HepG2 (cell line): ENCODE results near the gene LYRM4. TPM values are rescaled to one million over a fixed set of nuclear protein-coding genes. Genes with fewer than 3 reads are reported as not detected.
A peak's percentile ranks its signal among the peaks of the same experiment; 100 is the strongest.

Source experiments
- CCDC6 ChIP-seq: sonication (generic); formaldehyde crosslinking; IDR thresholded peaks from 2 replicates; pipeline ENCODE4 v1.8.1; 2022; ENCODE audit warnings: mild to moderate bottlenecking, missing genetic modification reagents, moderate library complexity
- FOXC1 ChIP-seq: sonication (generic); formaldehyde crosslinking; IDR thresholded peaks from 2 replicates; pipeline ENCODE4 v1.8.0; 2022; ENCODE audit warnings: mild to moderate bottlenecking, missing genetic modification reagents, borderline replicate concordance
- HMGA1 ChIP-seq: sonication (generic); formaldehyde crosslinking; conservative IDR thresholded peaks from 2 replicates; pipeline ENCODE4 v1.4.0; 2020; ENCODE audit warnings: missing genetic modification reagents
- KDM5B ChIP-seq: sonication (generic); formaldehyde crosslinking; IDR thresholded peaks from 2 replicates; pipeline ENCODE4 v1.4.0; 2020; ENCODE audit warnings: missing genetic modification reagents, mild to moderate bottlenecking, borderline replicate concordance
- MBD4 ChIP-seq: IDR thresholded peaks from 2 replicates; pipeline ENCODE4 v1.6.1; 2012; ENCODE audit warnings: low read length, inconsistent platforms, borderline replicate concordance
- MZF1 ChIP-seq: sonication (generic); formaldehyde crosslinking; IDR thresholded peaks from 2 replicates; pipeline ENCODE4 v1.8.1; 2023; ENCODE audit warnings: mild to moderate bottlenecking, missing genetic modification reagents, borderline replicate concordance
- PCBP2 ChIP-seq: fragments of 200-400 bp; formaldehyde crosslinking; optimal IDR thresholded peaks from 2 replicates; pipeline ENCODE3; 2018; ENCODE audit warnings: low read length, low read depth; ENCODE audit not compliant: poor library complexity, severe bottlenecking
- PTBP1 ChIP-seq: fragments of 200-400 bp; formaldehyde crosslinking; IDR thresholded peaks from 2 replicates; pipeline ENCODE4 v1.6.1; 2018; ENCODE audit warnings: low read length, low read depth; ENCODE audit not compliant: poor library complexity, severe bottlenecking
- REXO4 ChIP-seq: sonication (generic); formaldehyde crosslinking; IDR thresholded peaks from 2 replicates; pipeline ENCODE4 v1.8.0; 2022; ENCODE audit warnings: missing genetic modification reagents, mild to moderate bottlenecking, borderline replicate concordance
- RNF2 ChIP-seq: fragments of 450-650 bp; conservative IDR thresholded peaks from 2 replicates; pipeline ENCODE4 v1.6.1; 2016; ENCODE audit warnings: low read depth
- YEATS2 ChIP-seq: sonication (generic); formaldehyde crosslinking; IDR thresholded peaks from 2 replicates; pipeline ENCODE4 v1.4.0; 2020; ENCODE audit warnings: missing genetic modification reagents, borderline replicate concordance
- ZBTB7B ChIP-seq: sonication (generic); formaldehyde crosslinking; IDR thresholded peaks from 2 replicates; pipeline ENCODE4 v1.4.0; 2020; ENCODE audit warnings: missing genetic modification reagents
- ZFP36L1 ChIP-seq: sonication (generic); formaldehyde crosslinking; IDR thresholded peaks from 2 replicates; pipeline ENCODE4 v1.8.0; 2022; ENCODE audit warnings: mild to moderate bottlenecking, missing genetic modification reagents, moderate library complexity
- ZKSCAN5 ChIP-seq: sonication (generic); formaldehyde crosslinking; IDR thresholded peaks from 2 replicates; pipeline ENCODE4 v1.5.1; 2020; ENCODE audit warnings: mild to moderate bottlenecking, missing genetic modification reagents
- ZNF331 ChIP-seq: sonication (generic); formaldehyde crosslinking; IDR thresholded peaks from 2 replicates; pipeline ENCODE4 v1.4.0; 2020; ENCODE audit warnings: missing genetic modification reagents
- ZNF343 ChIP-seq: sonication (generic); formaldehyde crosslinking; IDR thresholded peaks from 2 replicates; pipeline ENCODE4 v1.4.0; 2020; ENCODE audit warnings: mild to moderate bottlenecking, missing genetic modification reagents
- ZNF441 ChIP-seq: sonication (generic); formaldehyde crosslinking; IDR thresholded peaks from 2 replicates; pipeline ENCODE4 v1.7.0; 2021; ENCODE audit warnings: missing genetic modification reagents, borderline replicate concordance
- ZNF468 ChIP-seq: sonication (generic); formaldehyde crosslinking; IDR thresholded peaks from 2 replicates; pipeline ENCODE4 v1.8.0; 2022; ENCODE audit warnings: mild to moderate bottlenecking, moderate library complexity, missing genetic modification reagents
- ZNF773 ChIP-seq: sonication (generic); formaldehyde crosslinking; IDR thresholded peaks from 2 replicates; pipeline ENCODE4 v1.4.0; 2020; ENCODE audit warnings: missing genetic modification reagents, borderline replicate concordance
- polyA plus RNA-seq, 8 experiments: library from polyadenylated mRNA; depleted of rRNA in 3 of 8; stranded (reverse) in 7 of 8; unstranded in 1 of 8; fragments of >200 nt; fragmentation: Illumina TruSeq in 4 of 8; extraction: Trizol in 4 of 8; gene quantifications; 2 replicates each; pipeline versions ENCODE4 v1.2.1 to v1.2.3, GENCODE V29; 2011 to 2016; ENCODE audit warnings: low read depth in 4 of 8, missing spikeins in 1 of 8, mixed read lengths in 1 of 8; ENCODE audit not compliant: insufficient read depth in 1 of 8
- total RNA-seq, 5 experiments: library from RNA; depleted of rRNA; stranded (reverse); fragments of >200 nt; fragmentation: Illumina TruSeq; extraction: Trizol; gene quantifications; 2 replicates each; pipeline ENCODE4 v1.2.3, GENCODE V29; 2016; ENCODE audit warnings: low read depth in 1 of 5
- TF ChIP-seq, protein P1 (sequence below): sonication (generic); formaldehyde crosslinking; IDR thresholded peaks from 2 replicates; pipeline ENCODE4 v1.4.0; 2020; ENCODE audit warnings: mild to moderate bottlenecking, missing genetic modification reagents, borderline replicate concordance
- TF ChIP-seq, protein P2 (sequence below): sonication (generic); IDR thresholded peaks from 2 replicates; pipeline ENCODE4 v1.6.1; 2016; ENCODE audit warnings: low read depth, borderline replicate concordance
- TF ChIP-seq, protein P3 (sequence below), 2 experiments: sonication (generic) in 1 of 2; formaldehyde crosslinking in 1 of 2; IDR thresholded peaks; 2 replicates each; pipeline versions ENCODE4 v1.4.0 to v1.6.1; 2018 to 2020; ENCODE audit warnings: missing genetic modification reagents in 2 of 2, borderline replicate concordance in 1 of 2, low read depth in 1 of 2, mild to moderate bottlenecking in 1 of 2, missing biosample characterization in 1 of 2
- TF ChIP-seq, protein P4 (sequence below): sonication (generic); formaldehyde crosslinking; IDR thresholded peaks from 2 replicates; pipeline ENCODE4 v1.5.1; 2020; ENCODE audit warnings: missing genetic modification reagents, mild to moderate bottlenecking, borderline replicate concordance

The LYRM4 gene
- total and polyA plus RNA-seq, 2 of the 13 experiments (the other 11 are each of a cell fraction or from before 2014, with no cell fraction given), result 64.6 to 67.5 TPM

DNA sequence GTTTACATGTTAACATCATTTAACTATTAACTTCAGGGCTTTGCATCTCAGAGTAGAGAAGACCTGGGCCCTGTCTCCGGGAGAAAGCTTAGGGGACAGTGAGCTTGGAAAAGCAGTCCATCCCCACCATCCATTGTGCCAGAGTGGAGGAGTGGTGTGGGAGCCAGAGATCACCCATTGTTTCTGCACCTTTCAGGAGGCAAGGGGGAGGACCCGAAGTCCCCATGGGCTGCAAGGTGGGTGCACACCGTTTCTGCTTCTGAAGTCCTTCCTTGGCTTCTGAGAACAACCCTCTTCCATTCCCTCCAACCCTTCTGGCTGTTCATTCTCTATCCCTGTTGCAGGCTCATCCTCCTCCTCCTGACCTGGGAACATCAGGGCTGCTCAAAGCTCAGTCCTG, 179.6 kb downstream of the LYRM4 start (continued):
- TF ChIP-seq, protein P1, sequence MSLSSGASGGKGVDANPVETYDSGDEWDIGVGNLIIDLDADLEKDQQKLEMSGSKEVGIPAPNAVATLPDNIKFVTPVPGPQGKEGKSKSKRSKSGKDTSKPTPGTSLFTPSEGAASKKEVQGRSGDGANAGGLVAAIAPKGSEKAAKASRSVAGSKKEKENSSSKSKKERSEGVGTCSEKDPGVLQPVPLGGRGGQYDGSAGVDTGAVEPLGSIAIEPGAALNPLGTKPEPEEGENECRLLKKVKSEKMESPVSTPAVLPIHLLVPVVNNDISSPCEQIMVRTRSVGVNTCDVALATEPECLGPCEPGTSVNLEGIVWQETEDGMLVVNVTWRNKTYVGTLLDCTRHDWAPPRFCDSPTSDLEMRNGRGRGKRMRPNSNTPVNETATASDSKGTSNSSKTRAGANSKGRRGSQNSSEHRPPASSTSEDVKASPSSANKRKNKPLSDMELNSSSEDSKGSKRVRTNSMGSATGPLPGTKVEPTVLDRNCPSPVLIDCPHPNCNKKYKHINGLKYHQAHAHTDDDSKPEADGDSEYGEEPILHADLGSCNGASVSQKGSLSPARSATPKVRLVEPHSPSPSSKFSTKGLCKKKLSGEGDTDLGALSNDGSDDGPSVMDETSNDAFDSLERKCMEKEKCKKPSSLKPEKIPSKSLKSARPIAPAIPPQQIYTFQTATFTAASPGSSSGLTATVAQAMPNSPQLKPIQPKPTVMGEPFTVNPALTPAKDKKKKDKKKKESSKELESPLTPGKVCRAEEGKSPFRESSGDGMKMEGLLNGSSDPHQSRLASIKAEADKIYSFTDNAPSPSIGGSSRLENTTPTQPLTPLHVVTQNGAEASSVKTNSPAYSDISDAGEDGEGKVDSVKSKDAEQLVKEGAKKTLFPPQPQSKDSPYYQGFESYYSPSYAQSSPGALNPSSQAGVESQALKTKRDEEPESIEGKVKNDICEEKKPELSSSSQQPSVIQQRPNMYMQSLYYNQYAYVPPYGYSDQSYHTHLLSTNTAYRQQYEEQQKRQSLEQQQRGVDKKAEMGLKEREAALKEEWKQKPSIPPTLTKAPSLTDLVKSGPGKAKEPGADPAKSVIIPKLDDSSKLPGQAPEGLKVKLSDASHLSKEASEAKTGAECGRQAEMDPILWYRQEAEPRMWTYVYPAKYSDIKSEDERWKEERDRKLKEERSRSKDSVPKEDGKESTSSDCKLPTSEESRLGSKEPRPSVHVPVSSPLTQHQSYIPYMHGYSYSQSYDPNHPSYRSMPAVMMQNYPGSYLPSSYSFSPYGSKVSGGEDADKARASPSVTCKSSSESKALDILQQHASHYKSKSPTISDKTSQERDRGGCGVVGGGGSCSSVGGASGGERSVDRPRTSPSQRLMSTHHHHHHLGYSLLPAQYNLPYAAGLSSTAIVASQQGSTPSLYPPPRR (CRISPR knock-in tag), result 0 out of 2 replicates have a peak, but pooled peaks have one; percentile 11
- TF ChIP-seq, protein P2, sequence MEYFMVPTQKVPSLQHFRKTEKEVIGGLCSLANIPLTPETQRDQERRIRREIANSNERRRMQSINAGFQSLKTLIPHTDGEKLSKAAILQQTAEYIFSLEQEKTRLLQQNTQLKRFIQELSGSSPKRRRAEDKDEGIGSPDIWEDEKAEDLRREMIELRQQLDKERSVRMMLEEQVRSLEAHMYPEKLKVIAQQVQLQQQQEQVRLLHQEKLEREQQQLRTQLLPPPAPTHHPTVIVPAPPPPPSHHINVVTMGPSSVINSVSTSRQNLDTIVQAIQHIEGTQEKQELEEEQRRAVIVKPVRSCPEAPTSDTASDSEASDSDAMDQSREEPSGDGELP, result no peak
- no peak for TF ChIP-seq HMGA1 (CRISPR knock-in tag)
- TF ChIP-seq, protein P3, sequence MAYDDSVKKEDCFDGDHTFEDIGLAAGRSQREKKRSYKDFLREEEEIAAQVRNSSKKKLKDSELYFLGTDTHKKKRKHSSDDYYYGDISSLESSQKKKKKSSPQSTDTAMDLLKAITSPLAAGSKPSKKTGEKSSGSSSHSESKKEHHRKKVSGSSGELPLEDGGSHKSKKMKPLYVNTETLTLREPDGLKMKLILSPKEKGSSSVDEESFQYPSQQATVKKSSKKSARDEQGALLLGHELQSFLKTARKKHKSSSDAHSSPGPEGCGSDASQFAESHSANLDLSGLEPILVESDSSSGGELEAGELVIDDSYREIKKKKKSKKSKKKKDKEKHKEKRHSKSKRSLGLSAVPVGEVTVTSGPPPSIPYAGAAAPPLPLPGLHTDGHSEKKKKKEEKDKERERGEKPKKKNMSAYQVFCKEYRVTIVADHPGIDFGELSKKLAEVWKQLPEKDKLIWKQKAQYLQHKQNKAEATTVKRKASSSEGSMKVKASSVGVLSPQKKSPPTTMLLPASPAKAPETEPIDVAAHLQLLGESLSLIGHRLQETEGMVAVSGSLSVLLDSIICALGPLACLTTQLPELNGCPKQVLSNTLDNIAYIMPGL (CRISPR knock-in tag; IDR thresholded peaks at IDR 0.05; ENCODE audit: borderline replicate concordance in 1 of 2, low read depth in 1 of 2), result peak in 1 of 2 experiments; percentile 24; a peak in 2 of 4 replicates
- TF ChIP-seq KDM5B (CRISPR knock-in tag), result no peak
- no peak for TF ChIP-seq ZKSCAN5
- TF ChIP-seq MZF1, result no peak
- TF ChIP-seq ZNF773 (CRISPR knock-in tag), result no peak
- TF ChIP-seq PCBP2, result no peak
- no peak for TF ChIP-seq REXO4
- no peak for TF ChIP-seq ZNF343 (CRISPR knock-in tag)
- no peak for TF ChIP-seq MBD4
- TF ChIP-seq YEATS2 (CRISPR knock-in tag), result no peak
- TF ChIP-seq FOXC1 (CRISPR knock-in tag), result no peak
- TF ChIP-seq ZNF441 (CRISPR knock-in tag), result peak; percentile 13; the same call in 1 of the 2 replicates
- TF ChIP-seq ZFP36L1 (CRISPR knock-in tag), result 0 out of 2 replicates have a peak, but pooled peaks have one; percentile 5
- no peak for TF ChIP-seq ZBTB7B (CRISPR knock-in tag)
- TF ChIP-seq ZNF468, result no peak
- TF ChIP-seq RNF2, result no peak
- TF ChIP-seq, protein P4, sequence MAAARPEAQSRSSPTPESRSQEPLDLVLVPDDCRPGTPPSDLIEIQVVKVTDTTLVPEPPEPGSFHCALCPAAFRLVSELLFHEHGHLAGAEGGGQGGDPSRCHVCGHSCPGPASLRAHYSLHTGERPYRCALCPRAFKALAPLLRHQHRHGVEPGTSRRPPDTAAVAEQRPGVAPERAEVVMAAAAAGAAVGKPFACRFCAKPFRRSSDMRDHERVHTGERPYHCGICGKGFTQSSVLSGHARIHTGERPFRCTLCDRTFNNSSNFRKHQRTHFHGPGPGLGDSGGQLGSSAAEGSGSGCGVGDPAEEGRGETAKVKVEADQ (CRISPR knock-in tag), result 0 out of 2 replicates have a peak, but pooled peaks have one; percentile 25
- TF ChIP-seq CCDC6 (CRISPR knock-in tag), result no peak
- no peak for TF ChIP-seq PTBP1
- TF ChIP-seq ZNF331, result no peak
